ENCODE data around the gene PAPOLB. TPM values are rescaled to one million over a fixed set of nuclear protein-coding genes. Genes with fewer than 3 reads are reported as not detected.

PAPOLB gene
- polyA plus RNA-seq, 2 of the 4 experiments (the other 2 are of a cell fraction), result not detected

DNA sequence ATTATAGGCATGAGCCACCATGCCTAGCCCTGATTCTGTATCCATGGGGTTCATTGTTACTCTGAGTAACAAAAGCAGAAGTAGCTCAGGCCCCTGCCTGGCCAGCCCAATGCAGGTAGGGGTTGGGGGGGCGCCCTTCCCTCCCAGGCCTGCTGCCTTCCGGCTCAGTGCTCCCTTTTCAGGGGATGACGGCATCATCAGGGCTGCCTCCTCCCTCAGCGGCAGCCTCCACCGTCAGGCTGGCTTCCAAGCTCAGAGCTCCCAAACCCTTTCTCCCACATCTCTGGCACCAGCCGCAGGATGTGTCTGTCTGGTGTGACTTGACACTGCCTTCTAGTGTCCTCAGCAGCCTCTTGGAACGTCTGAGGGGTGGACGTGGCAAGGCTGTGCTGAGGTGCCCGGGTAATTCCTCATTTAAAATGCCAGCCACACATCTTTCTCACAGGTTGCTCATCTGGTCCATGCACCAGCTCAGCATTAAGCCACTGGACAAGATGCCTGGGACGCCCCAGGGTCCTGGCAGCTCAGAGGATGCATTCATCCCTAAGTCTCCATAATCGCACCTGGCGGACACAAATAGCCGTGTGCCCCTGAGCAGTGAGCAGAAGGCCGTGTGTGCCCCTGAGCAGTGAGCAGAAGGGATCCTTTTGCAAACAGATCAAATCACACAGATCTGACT, 38.2 kb downstream of the PAPOLB start (continued):
- TF ChIP-seq, protein P1, sequence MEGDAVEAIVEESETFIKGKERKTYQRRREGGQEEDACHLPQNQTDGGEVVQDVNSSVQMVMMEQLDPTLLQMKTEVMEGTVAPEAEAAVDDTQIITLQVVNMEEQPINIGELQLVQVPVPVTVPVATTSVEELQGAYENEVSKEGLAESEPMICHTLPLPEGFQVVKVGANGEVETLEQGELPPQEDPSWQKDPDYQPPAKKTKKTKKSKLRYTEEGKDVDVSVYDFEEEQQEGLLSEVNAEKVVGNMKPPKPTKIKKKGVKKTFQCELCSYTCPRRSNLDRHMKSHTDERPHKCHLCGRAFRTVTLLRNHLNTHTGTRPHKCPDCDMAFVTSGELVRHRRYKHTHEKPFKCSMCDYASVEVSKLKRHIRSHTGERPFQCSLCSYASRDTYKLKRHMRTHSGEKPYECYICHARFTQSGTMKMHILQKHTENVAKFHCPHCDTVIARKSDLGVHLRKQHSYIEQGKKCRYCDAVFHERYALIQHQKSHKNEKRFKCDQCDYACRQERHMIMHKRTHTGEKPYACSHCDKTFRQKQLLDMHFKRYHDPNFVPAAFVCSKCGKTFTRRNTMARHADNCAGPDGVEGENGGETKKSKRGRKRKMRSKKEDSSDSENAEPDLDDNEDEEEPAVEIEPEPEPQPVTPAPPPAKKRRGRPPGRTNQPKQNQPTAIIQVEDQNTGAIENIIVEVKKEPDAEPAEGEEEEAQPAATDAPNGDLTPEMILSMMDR (IDR thresholded peaks at IDR 0.05), result no peak

DNA sequence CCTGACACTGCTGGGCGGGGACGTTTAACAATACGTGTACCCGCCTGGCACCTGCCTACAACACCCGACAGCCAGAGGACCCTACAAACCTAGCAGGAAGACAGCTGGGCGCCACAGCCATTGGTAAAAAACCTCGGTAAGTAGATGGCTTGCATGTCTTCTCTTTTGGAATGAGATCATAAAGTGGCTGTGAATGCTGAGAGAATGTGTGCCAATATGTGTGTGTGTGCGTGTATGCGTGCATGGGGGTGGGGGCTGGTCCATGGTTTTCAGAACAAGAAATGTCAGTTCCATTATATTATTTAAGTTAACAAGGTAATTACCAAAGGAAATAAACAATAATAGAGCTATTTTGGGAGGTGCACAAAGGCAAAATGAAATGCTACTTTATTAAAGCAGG, 39.2 kb downstream of the PAPOLB start:
- 81% methylated on average over 9 of the region's 9 CpGs for WGBS (ENCODE audit: missing lambda C conversion rate)
- Histone ChIP-seq H3K4me1 (no peaks in the 10 kb centered on the region), H3K9me3 (no peaks in the 10 kb centered on the region), H3K4me3 (no peak overlapping the region), H3K4me2 (no peak overlapping the region), H3K27ac (no peak overlapping the region)
- CTCF ChIA-PET, result interaction anchor here (1.3 to 2.0 kb wide), 2 partner anchors 24 to 352 kb away, joined by 3 to 6 read pairs; no protein-coding TSS in a partner anchor
- POLR2A ChIA-PET, result no interaction called here
- TF ChIP-seq MAZ (IDR thresholded peaks at IDR 0.05; ENCODE audit: borderline replicate concordance, low read depth, low read length) (no peak), KDM5A (IDR thresholded peaks at IDR 0.05) (no peak), HEYL (CRISPR knock-in tag; IDR thresholded peaks at IDR 0.05) (no peak)
- TF ChIP-seq, protein P2, sequence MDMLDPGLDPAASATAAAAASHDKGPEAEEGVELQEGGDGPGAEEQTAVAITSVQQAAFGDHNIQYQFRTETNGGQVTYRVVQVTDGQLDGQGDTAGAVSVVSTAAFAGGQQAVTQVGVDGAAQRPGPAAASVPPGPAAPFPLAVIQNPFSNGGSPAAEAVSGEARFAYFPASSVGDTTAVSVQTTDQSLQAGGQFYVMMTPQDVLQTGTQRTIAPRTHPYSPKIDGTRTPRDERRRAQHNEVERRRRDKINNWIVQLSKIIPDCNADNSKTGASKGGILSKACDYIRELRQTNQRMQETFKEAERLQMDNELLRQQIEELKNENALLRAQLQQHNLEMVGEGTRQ (IDR thresholded peaks at IDR 0.05), result no peak
- no peak for FAIRE-seq
- ATAC-seq, result no peak
- DNase-seq (ENCODE audit: low read depth in 1 of 2, low spot score in 1 of 2), result no peak

GRCh38 chr7:4820967-4821471, 40.8 kb downstream of the PAPOLB start:
- no peak overlapping the region for H3K4me2 ChIP-seq
- 66% methylated on average over 12 of the region's 20 CpGs for WGBS (ENCODE audit: missing lambda C conversion rate)
- H3K9me3 ChIP-seq, result no peaks in the 10 kb centered on the region
- ATAC-seq (no peak), FAIRE-seq (no peak), DNase-seq (ENCODE audit: low read depth in 1 of 2, low spot score in 1 of 2) (no peak)
- no peaks in the 10 kb centered on the region for H3K4me1 ChIP-seq
- no peak overlapping the region for H3K4me3 ChIP-seq
- TF ChIP-seq, protein P1 (IDR thresholded peaks at IDR 0.05), result no peak
- TF ChIP-seq SMC3 (IDR thresholded peaks at IDR 0.05), result no peak
- no peak for TF ChIP-seq RARB (CRISPR knock-in tag; IDR thresholded peaks at IDR 0.05)
- TF ChIP-seq GATA3 (IDR thresholded peaks at IDR 0.05; ENCODE audit: borderline replicate concordance), result no peak
- no peak for TF ChIP-seq REST (IDR thresholded peaks at IDR 0.05)
- no peak for TF ChIP-seq JUNB (IDR thresholded peaks at IDR 0.05)
- no peak for TF ChIP-seq CBX8 (IDR thresholded peaks at IDR 0.05)
- CTCF ChIA-PET, result no interaction called here
- H3K27ac ChIP-seq, result no peak overlapping the region
- POLR2A ChIA-PET, result no interaction called here

All from A549 (cell line).